Mucosa of descending colon (tissue), 3 donors: ENCODE data around the gene UPF1. TPM values are rescaled to one million over a fixed set of nuclear protein-coding genes. Genes with fewer than 3 reads are reported as not detected.
"Not testable (repeated sequence)": the region's sequence is repeated elsewhere in the genome, so short reads cannot be mapped to it uniquely, and the experiment has no call there.

Experiments used
- ATAC-seq: fragments of 200-7000 bp; cut with Tn5 transposase; one replicate; pipeline ENCODE4 v1.9.1; 2020; ENCODE audit warnings: mild to moderate bottlenecking, moderate library complexity
- DNase-seq, 3 donors: peaks; one replicate each; pipeline ENCODE4 v3.0.0-alpha.2; 2020
- H3K36me3 ChIP-seq: fragments of 200-600 bp; one replicate; pipeline ENCODE4 v1.8.0; 2021; ENCODE audit warnings: low read depth, mild to moderate bottlenecking
- H3K4me1 ChIP-seq: fragments of 200-600 bp; one replicate; pipeline ENCODE4 v1.8.0; 2021; ENCODE audit warnings: low read depth, mild to moderate bottlenecking
- H3K4me3 ChIP-seq: fragments of 200-600 bp; one replicate; pipeline ENCODE4 v1.8.0; 2021; ENCODE audit warnings: mild to moderate bottlenecking
- H3K9me3 ChIP-seq: fragments of 200-600 bp; one replicate; pipeline ENCODE4 v1.8.0; 2021; ENCODE audit warnings: mild to moderate bottlenecking
- CTCF ChIP-seq: fragments of 200-600 bp; IDR thresholded peaks from one replicate; pipeline ENCODE4 v1.8.0; 2022; ENCODE audit warnings: antibody characterized with exemption, mild to moderate bottlenecking
- intact Hi-C, 2 donors: fragments of 100-400 bp; cut with DNase I in 1 of 2; cut with micrococcal nuclease in 1 of 2; formaldehyde crosslinking; loops; one replicate each; pipeline versions ENCODE4 v1.11.0 to v1.11.1; 2022; cut with DNase I, micrococcal nuclease
- total RNA-seq, 3 donors: library from RNA; stranded (reverse); fragmentation: NEBNext Ultra II Directional in 2 of 3; extraction: Animal tissue kit (Norgen Biotek cat#: 25700) in 2 of 3; gene quantifications; one replicate each; pipeline versions ENCODE4 v1.2.1 to v1.2.4, GENCODE V29; 2021 to 2023
- donor health status: DM: no; HTN: no; CAD: no; lungs with moderate emphysema.
- donor health status: DM: no; HTN: no; CAD: no.
- donor health status: DM: no; HTN: yes; CAD: no.

Gene UPF1
- total RNA-seq, 3 donors from 2014 or later = 79.2 to 87.2 (median 83.4) TPM

- no peak overlapping the region for H3K4me3 ChIP-seq
- TF ChIP-seq CTCF = no peak
- peaks cover 4% of the 10 kb centered on the region for H3K4me1 ChIP-seq
- no peak for ATAC-seq
- intact Hi-C loops = no loop called here
- no peak for DNase-seq
- H3K9me3 ChIP-seq = no peaks in the 10 kb centered on the region
- H3K36me3 ChIP-seq = no peaks in the 10 kb centered on the region
Measured at GRCh38 chr19:18898081-18898606, 66.4 kb downstream of the UPF1 start.

GRCh38 chr19:18898607-18899408 lies 67.0 kb downstream of the UPF1 start:
- no peak for DNase-seq
- H3K36me3 ChIP-seq = no peaks in the 10 kb centered on the region
- no peaks in the 10 kb centered on the region for H3K9me3 ChIP-seq
- intact Hi-C loops = no loop called here
- peaks cover 4% of the 10 kb centered on the region for H3K4me1 ChIP-seq
- TF ChIP-seq CTCF = no peak
- no peak overlapping the region for H3K4me3 ChIP-seq
- no peak for ATAC-seq

GRCh38 chr19:18899624-18900560 lies 68.1 kb downstream of the UPF1 start:
- no peak for ATAC-seq
- intact Hi-C loops = no loop called here
- Histone ChIP-seq H3K4me1 (peaks cover 4% of the 10 kb centered on the region), H3K9me3 (no peaks in the 10 kb centered on the region), H3K4me3 (no peak overlapping the region), H3K36me3 (no peaks in the 10 kb centered on the region)
- DNase-seq = no peak
- TF ChIP-seq CTCF = no peak

GRCh38 chr19:18900700-18901481 lies 69.1 kb downstream of the UPF1 start:
- no peak overlapping the region for H3K4me3 ChIP-seq
- no peak for TF ChIP-seq CTCF
- DNase-seq (no peak), ATAC-seq (no peak)
- intact Hi-C loops = no loop called here
- H3K4me1 ChIP-seq = no peaks in the 10 kb centered on the region
- no peaks in the 10 kb centered on the region for H3K36me3 ChIP-seq
- no peaks in the 10 kb centered on the region for H3K9me3 ChIP-seq

- Histone ChIP-seq H3K9me3 (no peaks in the 10 kb centered on the region), H3K4me3 (no peak overlapping the region), H3K4me1 (no peaks in the 10 kb centered on the region), H3K36me3 (peaks cover 1% of the 10 kb centered on the region)
- no peak for TF ChIP-seq CTCF
- ATAC-seq (no peak), DNase-seq (no peak)
- intact Hi-C loops = no loop called here
Measured at GRCh38 chr19:18901491-18901890, 69.7 kb downstream of the UPF1 start.

GRCh38 chr19:18902519-18902918 lies 70.8 kb downstream of the UPF1 start:
- intact Hi-C loops, H3K36me3 ChIP-seq, H3K9me3 ChIP-seq, DNase-seq, ATAC-seq, H3K4me1 ChIP-seq, H3K4me3 ChIP-seq: not testable (repeated sequence)
